ENCODE data around the gene GPD1. TPM values are rescaled to one million over a fixed set of nuclear protein-coding genes. Genes with fewer than 3 reads are reported as not detected.
A peak's percentile ranks its signal among the peaks of the same experiment; 100 is the strongest.

GPD1 gene
- total RNA-seq, 1 donor from 2014 or later: 12.2 TPM

- TF ChIP-seq CTCF (IDR thresholded peaks at IDR 0.05): no peak
- Histone ChIP-seq H3K4me1 (peaks cover 3 to 4% of the 10 kb centered on the region in 2 donors), H3K36me3 (peaks cover 56 to 80% of the 10 kb centered on the region in 2 donors), H3K27me3 (no peaks in the 10 kb centered on the region), H3K4me3 (no peak overlapping the region), H3K9me3 (no peaks in the 10 kb centered on the region), H3K27ac (no peak overlapping the region)
- DNase-seq (ENCODE audit: low spot score in 2 of 2): no peak
- intact Hi-C loops (cut with DNase I): no loop called here
Measured at GRCh38 chr12:50089730-50090129, 14.1 kb upstream of the GPD1 start.

DNA sequence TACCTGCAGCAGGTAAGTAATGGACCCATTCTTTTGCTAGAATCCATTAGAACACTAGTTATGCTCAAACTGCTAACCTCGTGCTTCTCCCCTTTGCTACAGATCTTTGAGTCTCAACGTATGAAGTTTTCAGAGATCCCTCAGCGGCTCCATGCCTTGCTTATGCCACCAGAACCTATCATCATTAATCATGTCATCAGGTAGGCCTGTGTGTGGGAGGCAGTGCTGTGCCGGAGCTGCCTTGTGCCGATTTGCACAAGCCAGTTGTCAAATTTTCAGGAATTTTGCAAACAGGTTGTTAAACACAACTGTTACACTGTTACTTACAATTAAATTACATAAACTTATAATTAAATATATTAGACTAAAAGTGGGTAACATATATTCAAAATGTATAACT, 13.4 kb upstream of the GPD1 start:
- intact Hi-C loops (cut with DNase I): no loop called here
- DNase-seq (ENCODE audit: low spot score in 2 of 2): no peak
- TF ChIP-seq CTCF (IDR thresholded peaks at IDR 0.05): no peak
- peaks cover 3 to 4% of the 10 kb centered on the region in 2 donors for H3K4me1 ChIP-seq
- peaks cover 63 to 87% of the 10 kb centered on the region in 2 donors for H3K36me3 ChIP-seq
- H3K27ac ChIP-seq: no peak overlapping the region
- H3K27me3 ChIP-seq: no peaks in the 10 kb centered on the region
- H3K4me3 ChIP-seq: no peak overlapping the region
- H3K9me3 ChIP-seq: no peaks in the 10 kb centered on the region

DNA sequence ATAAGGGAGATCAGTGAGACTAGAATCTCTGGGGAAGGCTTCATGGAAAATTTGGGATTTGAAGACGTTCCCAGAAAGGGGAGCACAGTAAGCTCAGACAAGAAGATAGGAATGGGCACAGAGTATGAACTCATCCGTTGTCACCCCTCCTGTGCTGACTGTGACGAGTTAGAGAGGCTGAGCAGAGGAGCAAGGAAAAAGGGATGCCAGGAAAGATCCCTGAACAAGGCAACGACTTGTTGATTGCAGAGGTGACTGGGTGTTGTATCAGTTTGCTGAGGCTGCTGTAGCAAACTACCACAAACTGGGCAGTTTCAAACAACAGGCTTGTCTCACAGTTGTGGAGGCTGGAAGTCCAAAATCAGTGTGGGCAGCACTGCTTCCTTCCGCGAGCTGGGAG, 5.9 kb upstream of the GPD1 start:
- intact Hi-C loops (cut with DNase I): no loop called here
- H3K27ac ChIP-seq: no peak overlapping the region
- no peak overlapping the region for H3K4me3 ChIP-seq
- no peaks in the 10 kb centered on the region for H3K9me3 ChIP-seq
- H3K4me1 ChIP-seq: no peaks in the 10 kb centered on the region
- DNase-seq (ENCODE audit: low spot score in 2 of 2): no peak
- no peaks in the 10 kb centered on the region for H3K27me3 ChIP-seq
- no peak for TF ChIP-seq CTCF (IDR thresholded peaks at IDR 0.05)
- H3K36me3 ChIP-seq: peaks cover 73 to 82% of the 10 kb centered on the region in 2 donors

GRCh38 chr12:50099302-50100008, 4.4 kb upstream of the GPD1 start:
- intact Hi-C loops (cut with DNase I): no loop called here
- Histone ChIP-seq H3K36me3 (peaks cover 58 to 68% of the 10 kb centered on the region in 2 donors), H3K27ac (peak overlapping the region in 1 of 2 donors; percentile 29), H3K9me3 (no peaks in the 10 kb centered on the region), H3K4me1 (peaks cover 6% of the 10 kb centered on the region in 2 donors), H3K4me3 (no peak overlapping the region), H3K27me3 (no peaks in the 10 kb centered on the region)
- TF ChIP-seq CTCF (IDR thresholded peaks at IDR 0.05): no peak
- DNase-seq (ENCODE audit: low spot score in 2 of 2): no peak

DNA sequence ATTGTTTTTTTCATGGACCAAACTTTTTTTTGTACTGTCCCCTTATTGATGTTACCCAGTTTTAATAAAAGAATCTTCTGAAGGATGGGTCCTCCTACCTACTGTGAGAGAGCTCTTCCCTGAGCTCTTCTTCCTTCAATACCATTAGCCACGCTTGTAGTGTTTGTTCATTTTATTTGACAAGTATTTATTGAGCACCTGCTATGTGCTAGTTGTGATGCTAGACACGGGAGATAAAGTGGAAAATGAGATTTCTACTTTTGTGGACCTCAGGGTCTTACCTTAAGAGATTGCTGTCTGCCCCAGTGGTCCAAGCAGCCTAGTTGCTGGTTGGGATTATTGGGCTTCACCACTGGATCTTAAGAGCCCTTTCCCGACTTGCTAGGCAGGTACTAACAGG, 3.2 kb upstream of the GPD1 start:
- intact Hi-C loops (cut with DNase I): no loop called here
- Histone ChIP-seq H3K27ac (no peak overlapping the region), H3K36me3 (peaks cover 47 to 57% of the 10 kb centered on the region in 2 donors), H3K4me3 (no peak overlapping the region), H3K9me3 (no peaks in the 10 kb centered on the region), H3K27me3 (no peaks in the 10 kb centered on the region), H3K4me1 (peaks cover 6% of the 10 kb centered on the region in 2 donors)
- no peak for DNase-seq (ENCODE audit: low spot score in 2 of 2)
- no peak for TF ChIP-seq CTCF (IDR thresholded peaks at IDR 0.05)
